Measurements from ENCODE around the gene ARHGEF37. TPM values are rescaled to one million over a fixed set of nuclear protein-coding genes. Genes with fewer than 3 reads are reported as not detected.
"Not testable (repeated sequence)": the region's sequence is repeated elsewhere in the genome, so short reads cannot be mapped to it uniquely, and the experiment has no call there.

ARHGEF37 gene
- total RNA-seq, 1 donor from 2014 or later: 3.3 TPM

- Mint-ChIP-seq H3K4me3 (ENCODE audit: low read depth) (no peak overlapping the region), H3K27me3 (peaks cover 7% of the 10 kb centered on the region), H3K36me3 (ENCODE audit: insufficient read depth) (no peaks in the 10 kb centered on the region), H3K9me3 (ENCODE audit: low read depth) (no peaks in the 10 kb centered on the region), H3K27ac (no peak overlapping the region), H3K4me1 (ENCODE audit: low read depth) (no peaks in the 10 kb centered on the region)
- no peak for TF ChIP-seq CTCF (IDR thresholded peaks at IDR 0.05; ENCODE audit: unreplicated experiment)
- DNase-seq (ENCODE audit: low spot score, unreplicated experiment): no peak
Observed at GRCh38 chr5:149644629-149645028, 63.3 kb downstream of the ARHGEF37 start.

- no peaks in the 10 kb centered on the region for H3K4me1 Mint-ChIP-seq (ENCODE audit: low read depth)
- DNase-seq (ENCODE audit: low spot score, unreplicated experiment): no peak
Observed at GRCh38 chr5:149645236-149645635, 63.9 kb downstream of the ARHGEF37 start.

GRCh38 chr5:149645725-149646124, 64.4 kb downstream of the ARHGEF37 start:
- Mint-ChIP-seq H3K4me3 (ENCODE audit: low read depth) (no peak overlapping the region), H3K4me1 (ENCODE audit: low read depth) (no peaks in the 10 kb centered on the region), H3K27me3 (peaks cover 7% of the 10 kb centered on the region), H3K9me3 (ENCODE audit: low read depth) (no peaks in the 10 kb centered on the region), H3K36me3 (ENCODE audit: insufficient read depth) (no peaks in the 10 kb centered on the region), H3K27ac (no peak overlapping the region)
- no peak for DNase-seq (ENCODE audit: low spot score, unreplicated experiment)
- no peak for TF ChIP-seq CTCF (IDR thresholded peaks at IDR 0.05; ENCODE audit: unreplicated experiment)

More at GRCh38 chr5:149645236-149645635, 63.9 kb downstream of the ARHGEF37 start:
- TF ChIP-seq CTCF (IDR thresholded peaks at IDR 0.05; ENCODE audit: unreplicated experiment): no peak
- Mint-ChIP-seq H3K27ac (no peak overlapping the region), H3K9me3 (ENCODE audit: low read depth) (no peaks in the 10 kb centered on the region), H3K27me3 (peaks cover 7% of the 10 kb centered on the region), H3K36me3 (ENCODE audit: insufficient read depth) (no peaks in the 10 kb centered on the region), H3K4me3 (ENCODE audit: low read depth) (no peak overlapping the region)

- Mint-ChIP-seq H3K27me3 (peaks cover 7% of the 10 kb centered on the region), H3K36me3 (ENCODE audit: insufficient read depth) (no peaks in the 10 kb centered on the region), H3K27ac (no peak overlapping the region), H3K4me3 (ENCODE audit: low read depth) (no peak overlapping the region), H3K4me1 (ENCODE audit: low read depth) (no peaks in the 10 kb centered on the region), H3K9me3 (ENCODE audit: low read depth) (no peaks in the 10 kb centered on the region)
- no peak for TF ChIP-seq CTCF (IDR thresholded peaks at IDR 0.05; ENCODE audit: unreplicated experiment)
- DNase-seq (ENCODE audit: low spot score, unreplicated experiment): no peak
Observed at GRCh38 chr5:149646564-149646963, 65.3 kb downstream of the ARHGEF37 start.

GRCh38 chr5:149647334-149647733, 66.0 kb downstream of the ARHGEF37 start:
- Mint-ChIP-seq H3K4me3 (ENCODE audit: low read depth) (no peak overlapping the region), H3K27ac (no peak overlapping the region), H3K27me3 (peaks cover 7% of the 10 kb centered on the region), H3K4me1 (ENCODE audit: low read depth) (no peaks in the 10 kb centered on the region), H3K36me3 (ENCODE audit: insufficient read depth) (no peaks in the 10 kb centered on the region), H3K9me3 (ENCODE audit: low read depth) (no peaks in the 10 kb centered on the region)
- DNase-seq (ENCODE audit: low spot score, unreplicated experiment): no peak
- no peak for TF ChIP-seq CTCF (IDR thresholded peaks at IDR 0.05; ENCODE audit: unreplicated experiment)

GRCh38 chr5:149648464-149649393, 67.4 kb downstream of the ARHGEF37 start:
- not testable (repeated sequence) for DNase-seq (ENCODE audit: low spot score, unreplicated experiment); H3K27me3 Mint-ChIP-seq; H3K4me3 Mint-ChIP-seq (ENCODE audit: low read depth); H3K27ac Mint-ChIP-seq; H3K4me1 Mint-ChIP-seq (ENCODE audit: low read depth); H3K9me3 Mint-ChIP-seq (ENCODE audit: low read depth); H3K36me3 Mint-ChIP-seq (ENCODE audit: insufficient read depth)

- not testable (repeated sequence) for H3K36me3 Mint-ChIP-seq (ENCODE audit: insufficient read depth); H3K27me3 Mint-ChIP-seq; DNase-seq (ENCODE audit: low spot score, unreplicated experiment); H3K4me3 Mint-ChIP-seq (ENCODE audit: low read depth); H3K4me1 Mint-ChIP-seq (ENCODE audit: low read depth); H3K27ac Mint-ChIP-seq; H3K9me3 Mint-ChIP-seq (ENCODE audit: low read depth)
Observed at GRCh38 chr5:149649730-149650129, 68.4 kb downstream of the ARHGEF37 start.
